Stomach (tissue), 9 donors: ENCODE results near the gene TMEM134. TPM values are rescaled to one million over a fixed set of nuclear protein-coding genes. Genes with fewer than 3 reads are reported as not detected.

ENCODE experiments used
- DNase-seq, 2 donors: peaks; one replicate each; pipeline versions ENCODE4 v3.0.0 to v3.0.0-alpha.2; 2013 to 2019
- H3K27ac ChIP-seq, 5 donors: fragments of 200-600 bp in 4 of 5; sonication (generic) in 4 of 5; one replicate each; pipeline ENCODE4 v1.5.1; 2013 to 2019; ENCODE audit warnings: mild to moderate bottlenecking in 1 of 5, moderate library complexity in 1 of 5
- H3K27me3 ChIP-seq, 3 donors: fragments of 200-600 bp; sonication (generic); one replicate each; pipeline ENCODE4 v1.5.1; 2017 to 2019; ENCODE audit warnings: mixed run types in 1 of 3
- H3K36me3 ChIP-seq, 4 donors: fragments of 200-600 bp; sonication (generic); 1 replicate in 3 of 4; 2 replicates in 1 of 4; pipeline ENCODE4 v1.5.1; 2016 to 2019
- H3K4me1 ChIP-seq, 4 donors: fragments of 200-600 bp; sonication (generic); one replicate each; pipeline ENCODE4 v1.5.1; 2016 to 2019
- H3K4me3 ChIP-seq, 4 donors: fragments of 200-600 bp; sonication (generic) in 3 of 4; one replicate each; pipeline ENCODE4 v1.5.1; 2016 to 2019; ENCODE audit warnings: mild to moderate bottlenecking in 1 of 4
- H3K9me3 ChIP-seq, 4 donors: fragments of 200-600 bp; sonication (generic); one replicate each; pipeline ENCODE4 v1.5.1; 2016 to 2019
- CTCF ChIP-seq, 7 experiments: fragments of 450-650 bp in 4 of 7; fragments of 200-600 bp in 3 of 7; sonication (generic) in 3 of 7; IDR thresholded peaks; one replicate each; pipeline ENCODE4 v1.5.1; 2016 to 2019; ENCODE audit warnings: antibody characterized with exemption in 7 of 7, control low read depth in 2 of 7, mild to moderate bottlenecking in 1 of 7
- EP300 ChIP-seq: sonication (generic); formaldehyde crosslinking; IDR thresholded peaks from one replicate; pipeline ENCODE4 v1.6.1; 2017; ENCODE audit warnings: antibody characterized with exemption
- POLR2A ChIP-seq, 4 donors: fragments of 450-650 bp; IDR thresholded peaks; one replicate each; pipeline ENCODE4 v1.6.1; 2016; ENCODE audit warnings: antibody characterized with exemption in 4 of 4, control low read depth in 2 of 4, mild to moderate bottlenecking in 1 of 4, moderate library complexity in 1 of 4
- POLR2AphosphoS5 ChIP-seq, 3 donors: sonication (generic); formaldehyde crosslinking; IDR thresholded peaks; one replicate each; pipeline ENCODE4 v1.6.1; 2016; ENCODE audit warnings: antibody characterized with exemption in 3 of 3
- WGBS, 5 donors: extraction: QIAGEN DNeasy Blood & Tissue Kit in 3 of 5; methylation state at CpG; one replicate each; pipeline versions ENCODE4 v1.1.5 to v1.1.7; 2013 to 2018; 5-methylcytosine and 5-hydroxymethylcytosine counted together
- intact Hi-C: fragments of 100-400 bp; cut with DNase I; formaldehyde crosslinking; loops from one replicate; pipeline ENCODE4 v1.15.1; 2023; ENCODE audit warnings: low total_unique reads
- polyA plus RNA-seq, 3 donors: library from polyadenylated mRNA; stranded (reverse); fragments of 200-250 nt; gene quantifications; one replicate each; pipeline ENCODE4 v1.2.3, GENCODE V29; 2013
- total RNA-seq, 5 donors: library from RNA; depleted of rRNA; stranded (reverse); fragments of >200 nt; gene quantifications; one replicate each; pipeline versions ENCODE4 v1.1.0 to v1.2.3, GENCODE V29; 2014 to 2016
- donor health status: healthy with polysubstance abuse.
- donor health status: Bipolar disorder and iron deficiency.
- donor health status: healthy.

Gene TMEM134
- total and polyA plus RNA-seq, 8 donors: 57.6 to 392 (median 128) TPM

GRCh38 chr11:67437082-67437808 is 31.8 kb downstream of the TMEM134 start, which contains the start of gene PTPRCAP:
Gene PTPRCAP (minus strand): TSS chr11:67437682. CDS start chr11:67437619, 63 bp downstream.
- Histone ChIP-seq H3K27ac (peak within 1 kb of the TSS; percentile 32 to 96 (median 73)), H3K36me3 (peaks cover 37 to 100% (median 97%) of the 10 kb centered on the region in 4 donors), H3K4me1 (peaks cover 26 to 74% (median 59%) of the 10 kb centered on the region in 4 donors), H3K9me3 (no peaks in the 10 kb centered on the region), H3K4me3 (peak within 1 kb of the TSS; percentile 23 to 45 (median 34)), H3K27me3 (no peaks in the 10 kb centered on the region)
- 64 to 74% (median 71%) methylated on average over 5 to 26 of the region's 26 CpGs for WGBS, 5 donors
- TF ChIP-seq POLR2AphosphoS5 (IDR thresholded peaks at IDR 0.05) (peak in 1 of 3 donors; percentile 3), POLR2A (IDR thresholded peaks at IDR 0.05) (no peak)
- intact Hi-C loops: loop anchor here (10.0 kb wide), 1 partner anchor 68 kb away; the partner anchor contains the start of genes CDK2AP2 and PITPNM1
- DNase-seq: peak; percentile 41 to 60

- no peak for TF ChIP-seq POLR2A (IDR thresholded peaks at IDR 0.05)
- no peak for TF ChIP-seq POLR2AphosphoS5 (IDR thresholded peaks at IDR 0.05)
- TF ChIP-seq CTCF (IDR thresholded peaks at IDR 0.05): no peak
- TF ChIP-seq EP300: no peak
- Histone ChIP-seq H3K4me1 (peaks cover 19 to 68% (median 52%) of the 10 kb centered on the region in 4 donors), H3K27ac (peak overlapping the region; percentile 32 to 96 (median 73)), H3K9me3 (no peaks in the 10 kb centered on the region), H3K4me3 (peak overlapping the region; percentile 23 to 45 (median 34)), H3K36me3 (peaks cover 43 to 100% (median 97%) of the 10 kb centered on the region in 4 donors), H3K27me3 (no peaks in the 10 kb centered on the region)
- 33 to 56% (median 49%) methylated on average over 6 of the region's 6 CpGs for WGBS, 5 donors
- intact Hi-C loops: loop anchor here (10.0 kb wide), 1 partner anchor 68 kb away; the partner anchor contains the start of genes CDK2AP2 and PITPNM1
- DNase-seq: peak; percentile 44 to 55
Observed at GRCh38 chr11:67436459-67437081, 32.5 kb downstream of the TMEM134 start.

- no peak for TF ChIP-seq EP300
- no peak for TF ChIP-seq POLR2AphosphoS5 (IDR thresholded peaks at IDR 0.05)
- TF ChIP-seq CTCF (IDR thresholded peaks at IDR 0.05): no peak
- no peak for TF ChIP-seq POLR2A (IDR thresholded peaks at IDR 0.05)
- Histone ChIP-seq H3K4me1 (peaks cover 14 to 61% (median 46%) of the 10 kb centered on the region in 4 donors), H3K36me3 (peaks cover 49 to 100% (median 97%) of the 10 kb centered on the region in 4 donors), H3K4me3 (peak overlapping the region; percentile 8 to 45 (median 34)), H3K27ac (peak overlapping the region in 4 of 5 donors; percentile 45 to 96 (median 78)), H3K27me3 (no peaks in the 10 kb centered on the region), H3K9me3 (no peaks in the 10 kb centered on the region)
- WGBS, 5 donors: 78 to 88% (median 82%) methylated on average over 19 to 38 of the region's 38 CpGs
- no peak for DNase-seq
- intact Hi-C loops: loop anchor here (10.0 kb wide), 1 partner anchor 69 kb away; the partner anchor contains the start of genes CDK2AP2 and PITPNM1
Observed at GRCh38 chr11:67435727-67436458, 33.2 kb downstream of the TMEM134 start.

GRCh38 chr11:67435031-67435726 is 33.9 kb downstream of the TMEM134 start:
- no peak for TF ChIP-seq POLR2AphosphoS5 (IDR thresholded peaks at IDR 0.05)
- TF ChIP-seq EP300: no peak
- TF ChIP-seq POLR2A (IDR thresholded peaks at IDR 0.05): no peak
- no peak for TF ChIP-seq CTCF (IDR thresholded peaks at IDR 0.05)
- H3K4me1 ChIP-seq: peaks cover 7 to 60% (median 41%) of the 10 kb centered on the region in 4 donors
- no peaks in the 10 kb centered on the region for H3K27me3 ChIP-seq
- peak overlapping the region in 1 of 5 donors; percentile 96 for H3K27ac ChIP-seq
- peaks cover 49 to 99% (median 97%) of the 10 kb centered on the region in 4 donors for H3K36me3 ChIP-seq
- no peak for DNase-seq
- H3K4me3 ChIP-seq: peak overlapping the region in 2 of 4 donors; percentile 33 to 45
- intact Hi-C loops: loop anchor here (10.0 kb wide), 1 partner anchor 70 kb away; the partner anchor contains the start of genes CDK2AP2 and PITPNM1
- H3K9me3 ChIP-seq: no peaks in the 10 kb centered on the region
- WGBS, 5 donors: 70 to 81% (median 76%) methylated on average over 23 to 26 of the region's 26 CpGs
